Pulmonary artery endothelial cell (primary cell): Measurements from ENCODE around the gene TBCEL. TPM values are rescaled to one million over a fixed set of nuclear protein-coding genes. Genes with fewer than 3 reads are reported as not detected.
A peak's percentile ranks its signal among the peaks of the same experiment; 100 is the strongest.
"Not testable (repeated sequence)": the region's sequence is repeated elsewhere in the genome, so short reads cannot be mapped to it uniquely, and the experiment has no call there.

Experiments used
- DNase-seq: peaks from one replicate; pipeline ENCODE4 v3.0.0-alpha.2; 2011; ENCODE audit warnings: low read depth, low spot score
- total RNA-seq: library from RNA; depleted of rRNA; stranded (reverse); fragments of >200 nt; gene quantifications from 2 replicates; pipeline ENCODE4 v1.2.3, GENCODE V29; 2014

TBCEL gene
- total RNA-seq, 1 donor from 2014 or later = 24.5 TPM

DNA sequence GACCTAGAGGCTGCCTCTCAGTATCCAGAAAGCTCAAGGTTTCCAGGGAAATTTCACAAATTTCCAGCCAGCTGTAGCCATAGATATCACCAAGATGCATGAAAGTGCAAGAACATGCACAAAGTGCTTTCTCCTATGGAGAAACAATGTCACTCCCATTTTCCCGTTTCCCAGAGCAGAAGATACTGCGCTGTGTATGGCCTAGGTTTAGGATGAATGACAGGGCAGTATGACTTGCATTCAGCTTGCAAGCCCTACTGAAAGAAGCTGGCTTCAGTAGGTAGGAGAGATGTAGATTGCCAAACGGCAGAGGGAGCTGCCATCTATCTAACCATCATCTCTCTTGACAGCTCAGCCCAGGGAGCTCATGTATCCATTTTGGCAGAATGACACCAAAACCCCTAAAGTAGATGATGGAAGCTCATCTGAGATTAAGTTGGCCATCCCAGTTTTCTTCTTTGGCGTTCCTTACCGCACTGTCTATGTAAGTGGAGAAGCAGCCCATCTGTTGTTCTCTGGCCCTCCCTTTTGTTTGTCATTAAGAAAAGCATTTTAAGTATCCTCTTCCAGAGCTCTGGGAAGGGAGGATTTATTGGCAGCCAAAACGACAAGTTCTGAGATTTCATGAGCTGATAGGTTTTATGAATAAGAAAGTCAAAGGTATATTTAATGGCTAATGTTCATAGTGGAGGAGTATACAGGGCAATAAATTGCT lies 81.7 kb downstream of the TBCEL start:
- DNase-seq = no peak

DNA sequence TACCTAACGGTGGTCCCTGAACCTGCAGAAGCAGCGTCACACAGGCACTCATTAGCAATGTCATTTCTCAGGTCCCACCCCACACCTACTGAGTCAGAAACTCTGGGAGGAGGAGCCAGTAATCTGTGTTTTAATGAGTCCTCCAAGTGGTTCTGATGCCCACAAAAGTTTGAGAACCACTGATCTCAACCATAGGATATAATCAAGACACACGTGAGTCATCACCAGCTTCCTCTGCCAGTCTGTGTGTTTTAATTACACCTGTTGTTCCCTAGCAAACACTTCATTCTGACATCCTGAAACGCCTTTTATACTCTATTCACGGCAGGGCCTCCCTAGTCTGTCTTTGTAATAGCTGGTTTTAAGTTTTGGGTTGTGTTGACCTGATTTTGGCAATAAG lies 82.9 kb downstream of the TBCEL start:
- DNase-seq = no peak

DNA sequence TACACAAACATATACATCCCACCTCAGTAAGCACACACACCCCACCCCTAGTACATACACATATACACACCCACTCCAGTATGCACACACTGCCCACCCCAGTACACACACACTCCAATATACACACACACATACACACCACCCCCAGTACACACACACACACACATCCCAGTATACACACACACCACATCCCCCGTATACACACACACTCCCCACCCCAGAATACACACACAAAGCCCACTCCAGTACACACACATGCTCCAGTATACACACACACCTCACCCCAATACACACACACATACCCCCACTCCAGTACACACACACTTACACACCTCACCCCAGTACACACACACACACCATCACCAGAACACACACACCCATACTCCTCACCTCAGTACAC lies 84.5 kb downstream of the TBCEL start:
- DNase-seq = no peak

DNA sequence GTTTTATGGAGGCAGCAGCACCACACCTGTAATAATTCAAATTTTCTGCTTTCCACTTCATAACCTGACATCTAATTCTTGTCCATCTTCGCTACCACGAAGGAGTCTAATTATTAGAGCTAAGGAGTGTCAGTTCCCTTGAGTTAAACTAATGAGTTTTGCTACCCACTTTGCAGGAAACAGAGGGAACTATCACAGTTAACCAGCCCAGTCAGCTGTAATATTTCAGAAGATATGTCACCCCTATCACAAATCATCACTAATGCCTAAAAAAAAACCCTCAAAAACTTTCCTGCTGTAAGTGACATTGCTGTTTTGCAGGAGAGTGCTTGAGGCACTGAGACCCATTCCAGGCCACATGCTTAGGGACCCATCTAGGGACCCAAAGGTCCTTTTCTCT lies 85.6 kb downstream of the TBCEL start:
- DNase-seq = no peak

DNA sequence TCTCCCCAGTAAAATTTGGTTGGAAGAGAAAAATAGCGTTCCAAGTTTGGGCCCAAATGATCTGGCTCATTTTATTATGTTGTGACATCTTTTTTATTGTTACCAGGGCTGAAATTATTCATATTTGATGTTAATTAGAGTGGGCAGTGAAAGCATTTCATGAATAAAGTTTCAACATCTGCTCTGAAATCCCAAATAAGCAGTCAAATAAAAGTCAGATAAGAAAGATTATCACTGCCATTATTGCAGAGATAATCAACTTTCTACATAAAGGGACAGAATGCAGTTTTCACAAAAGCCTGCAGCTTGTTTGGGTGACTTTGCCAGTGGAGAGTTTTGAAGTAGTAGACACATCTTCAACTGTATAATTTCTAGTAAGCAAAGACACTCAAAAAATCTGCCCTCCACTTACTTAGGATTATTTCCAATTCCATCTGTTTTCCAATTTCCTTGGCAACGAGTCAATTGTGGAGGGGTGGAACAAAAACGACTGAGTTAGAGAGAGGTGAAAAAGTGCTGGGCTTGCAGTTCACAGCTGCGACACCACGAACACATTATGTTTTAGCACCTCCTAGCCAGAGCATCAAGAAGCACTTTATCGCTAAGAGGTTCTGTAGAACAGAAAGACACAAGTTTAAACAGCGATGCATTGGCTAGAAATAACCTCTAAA lies 86.1 kb downstream of the TBCEL start:
- no peak for DNase-seq

DNA sequence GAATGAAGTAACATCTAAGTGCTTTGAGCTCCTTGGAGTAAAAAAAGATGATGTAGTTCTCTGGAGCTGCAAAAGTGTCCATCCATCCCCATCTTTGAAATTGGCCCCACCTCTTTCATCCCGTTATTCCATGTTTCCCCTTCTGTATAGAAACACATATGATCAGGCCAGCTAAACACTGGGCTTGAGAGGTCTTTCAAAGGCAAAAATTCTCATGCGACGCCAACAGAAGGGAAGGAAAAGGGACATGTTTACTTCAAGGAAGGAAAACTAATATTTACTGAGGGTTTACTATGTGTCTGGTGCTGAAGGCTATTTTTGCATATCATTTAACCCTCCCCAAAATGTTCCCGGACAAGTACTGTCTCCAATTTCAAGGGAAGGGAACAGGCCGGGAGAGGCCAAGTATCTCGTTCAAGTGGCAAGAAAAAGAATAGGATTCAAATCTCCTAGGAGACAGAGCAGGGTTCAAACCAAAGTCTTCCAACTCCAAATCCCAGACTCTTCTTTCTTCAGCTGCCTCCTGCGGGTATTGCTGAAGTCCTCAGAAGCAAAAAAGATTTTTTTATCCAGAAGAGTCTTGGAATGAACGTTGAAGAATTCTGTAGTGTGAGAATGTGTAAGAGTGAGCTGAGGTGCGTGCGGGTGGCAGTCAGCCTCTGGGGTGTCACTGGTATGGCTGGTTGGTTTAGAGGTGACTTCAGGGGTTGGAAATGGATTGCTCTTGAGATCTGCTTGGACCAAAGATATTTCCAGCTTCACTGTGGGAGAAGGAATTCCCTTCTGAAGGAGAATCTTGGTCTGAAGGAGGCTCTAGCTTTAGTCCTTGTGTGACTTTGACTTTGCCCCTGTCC lies 87.2 kb downstream of the TBCEL start:
- no peak for DNase-seq

DNA sequence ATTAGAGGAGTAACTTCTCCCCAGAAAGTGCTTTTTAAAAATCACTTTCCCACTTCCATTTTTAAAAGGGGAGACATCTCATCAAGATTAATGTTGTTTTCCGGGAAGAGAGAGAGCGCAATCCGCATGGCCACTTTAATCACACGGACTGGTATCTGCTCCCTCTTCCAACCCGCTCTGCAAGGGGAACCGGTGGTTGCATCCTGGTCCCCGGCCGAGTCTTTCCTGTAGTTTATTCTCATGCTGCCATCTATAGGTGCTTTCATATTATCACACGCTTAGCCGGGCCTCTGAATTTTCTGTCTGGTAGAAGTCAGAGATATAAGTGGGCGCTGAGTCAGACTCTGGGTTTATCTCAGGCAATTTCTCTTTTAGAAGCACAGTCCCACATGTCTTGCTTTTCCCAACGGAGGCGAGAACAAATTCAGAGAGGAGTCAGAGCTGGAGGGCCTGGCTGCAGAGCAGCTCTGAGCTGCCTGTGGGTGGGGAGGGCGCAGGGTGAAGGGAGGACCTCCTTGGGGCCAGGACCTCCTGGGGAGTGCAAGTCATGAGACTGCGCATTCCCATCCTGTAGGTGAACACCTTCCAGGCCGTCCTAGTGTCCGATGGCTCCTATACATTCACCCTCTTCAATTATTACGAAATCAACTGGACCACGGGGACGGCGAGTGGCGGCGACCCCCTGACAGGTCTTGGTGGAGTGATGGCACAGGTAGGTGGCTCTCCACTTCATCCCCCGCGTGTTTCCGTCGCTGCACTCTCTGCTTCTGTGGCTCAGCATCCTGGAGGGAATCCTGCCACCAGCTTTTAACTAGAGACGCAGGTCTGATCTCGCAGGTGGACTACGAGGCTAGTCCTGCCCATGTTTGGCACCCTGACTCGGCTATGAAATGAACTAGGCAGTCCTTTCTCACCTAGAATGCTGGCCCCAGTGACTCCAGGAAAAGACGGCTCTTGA lies 88.9 kb downstream of the TBCEL start:
- DNase-seq = peak; percentile 13

DNA sequence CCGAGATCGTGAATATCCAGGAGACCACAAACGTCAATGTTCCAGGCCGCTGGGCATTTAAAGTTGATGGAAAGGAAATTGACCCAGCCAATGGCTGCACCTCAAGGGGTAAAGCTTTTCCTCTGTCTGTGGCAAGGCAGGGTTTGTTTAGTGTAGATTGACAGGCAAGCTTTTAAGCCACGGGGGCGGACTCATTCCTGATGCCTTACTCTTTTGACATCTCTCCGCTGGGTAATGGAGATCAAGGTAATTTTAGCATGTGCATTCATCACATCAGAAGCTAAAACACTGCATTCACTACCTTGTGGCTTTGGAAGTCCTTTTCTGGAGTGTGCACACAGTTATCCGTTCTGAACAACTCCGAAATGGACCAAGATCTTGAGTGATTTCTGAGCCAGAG lies 89.7 kb downstream of the TBCEL start:
- DNase-seq = no peak

DNA sequence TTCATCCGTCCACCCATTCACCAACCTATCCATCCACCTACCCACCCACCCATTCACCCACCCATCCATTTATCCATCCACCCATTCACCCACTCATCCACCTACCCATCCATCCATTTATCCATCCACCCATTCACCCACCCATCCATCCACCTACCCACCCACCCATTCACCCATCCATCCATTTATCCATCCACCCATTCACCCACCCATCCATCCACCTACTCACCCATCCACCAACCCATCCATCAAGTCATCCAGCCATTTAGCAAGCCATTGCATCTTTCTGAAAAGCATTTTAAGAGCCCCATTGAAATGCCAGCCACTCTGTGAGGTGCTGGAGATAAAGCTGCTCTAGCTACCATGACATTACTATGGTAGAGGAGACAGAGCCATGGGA lies 91.1 kb downstream of the TBCEL start:
- DNase-seq = not testable (repeated sequence)

DNA sequence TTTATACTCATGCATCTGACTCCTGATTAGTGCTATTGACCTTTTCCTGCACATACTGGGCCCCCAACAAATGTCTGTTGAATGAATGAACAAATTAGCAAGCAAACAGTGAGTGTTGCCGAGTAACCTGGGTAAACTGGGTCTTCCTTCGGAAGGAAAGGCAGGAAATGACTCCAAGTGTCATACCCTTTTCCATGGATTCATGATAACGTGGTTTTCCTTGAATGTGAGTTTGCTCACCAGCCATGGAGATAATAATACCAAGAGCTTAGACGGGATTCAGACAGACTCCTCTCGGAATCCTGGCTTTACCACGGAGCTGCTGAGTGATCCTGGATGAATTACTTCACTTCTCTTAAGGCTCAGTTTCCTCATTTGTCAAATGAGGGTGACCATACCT lies 93.9 kb downstream of the TBCEL start:
- peak; percentile 75 for DNase-seq

DNA sequence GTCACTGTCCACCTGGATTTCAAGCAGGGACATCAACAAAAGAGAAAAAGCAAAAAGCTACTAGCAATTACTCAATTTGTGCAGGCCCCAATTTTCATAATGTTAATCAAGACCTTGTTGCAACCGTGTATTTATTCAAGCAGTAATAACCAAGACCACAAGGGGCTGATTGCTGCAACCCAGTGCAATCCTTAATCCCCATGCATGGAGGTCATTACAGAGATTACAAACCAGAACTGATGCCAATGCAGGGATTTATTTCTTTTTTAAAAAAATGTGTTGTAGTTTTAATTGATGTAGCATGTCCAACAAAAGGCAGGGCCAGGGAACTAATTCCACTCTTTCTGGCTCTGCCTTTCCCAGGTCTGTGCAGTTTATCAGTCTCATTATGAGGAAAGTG lies 95.5 kb downstream of the TBCEL start:
- DNase-seq = no peak

DNA sequence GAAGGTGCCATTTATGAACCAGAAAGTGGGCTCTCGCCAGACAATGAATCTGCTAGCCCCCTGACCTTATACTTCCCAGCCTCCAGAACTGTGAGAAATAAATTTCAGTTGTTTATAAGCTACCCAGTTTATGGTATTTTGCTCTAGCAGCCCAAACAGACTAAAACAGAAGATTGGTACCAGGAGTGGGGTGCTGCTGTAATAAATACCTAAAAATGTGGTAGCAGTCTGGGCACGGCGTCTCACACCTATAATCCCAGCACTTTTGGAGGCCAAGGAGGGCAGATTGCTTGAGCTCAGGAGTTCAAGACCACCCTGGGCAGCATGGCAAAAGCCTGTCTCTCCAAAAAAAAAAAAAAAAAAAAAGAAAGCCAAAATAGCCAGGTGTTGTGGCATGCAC lies 98.4 kb downstream of the TBCEL start:
- no peak for DNase-seq

DNA sequence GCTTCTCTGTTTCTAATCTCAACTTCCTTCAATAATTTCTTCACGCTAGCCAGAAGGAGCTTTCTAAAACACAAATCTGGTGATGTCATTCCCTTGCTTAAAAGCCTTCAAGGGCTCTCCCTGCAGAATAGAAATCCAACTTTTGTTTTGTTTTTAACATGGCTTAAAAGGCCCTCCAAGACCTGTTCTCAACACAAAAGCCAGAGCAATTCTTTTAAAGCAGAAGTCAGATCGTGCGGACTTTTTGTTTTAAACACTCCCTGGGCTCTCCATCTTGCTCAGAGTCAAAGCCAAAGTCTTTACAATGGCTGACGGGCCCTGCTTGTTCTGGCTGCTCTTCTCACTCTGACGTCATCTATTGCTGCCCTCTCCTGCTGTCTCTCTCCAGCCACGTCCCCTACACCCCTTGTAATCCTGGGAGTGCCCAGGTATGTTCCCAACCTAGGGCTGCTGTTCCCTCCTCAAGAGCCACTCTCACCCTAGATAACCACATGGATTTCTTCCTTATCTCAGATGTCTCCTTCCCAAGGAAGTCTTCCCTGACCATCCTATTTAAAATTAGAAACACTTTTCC lies 99.7 kb downstream of the TBCEL start:
- DNase-seq = no peak

DNA sequence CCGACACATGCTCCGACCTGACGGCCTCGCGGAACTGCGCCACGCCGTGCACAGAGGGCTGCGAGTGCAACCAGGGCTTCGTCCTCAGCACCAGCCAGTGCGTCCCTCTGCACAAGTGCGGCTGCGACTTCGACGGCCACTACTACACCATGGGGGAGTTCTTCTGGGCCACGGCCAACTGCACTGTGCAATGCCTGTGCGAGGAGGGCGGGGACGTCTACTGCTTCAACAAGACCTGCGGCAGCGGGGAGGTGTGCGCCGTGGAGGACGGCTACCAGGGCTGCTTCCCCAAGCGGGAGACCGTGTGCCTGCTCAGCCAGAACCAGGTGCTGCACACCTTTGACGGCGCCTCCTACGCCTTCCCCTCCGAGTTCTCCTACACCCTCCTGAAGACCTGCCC lies 103.9 kb downstream of the TBCEL start:
- DNase-seq = no peak

DNA sequence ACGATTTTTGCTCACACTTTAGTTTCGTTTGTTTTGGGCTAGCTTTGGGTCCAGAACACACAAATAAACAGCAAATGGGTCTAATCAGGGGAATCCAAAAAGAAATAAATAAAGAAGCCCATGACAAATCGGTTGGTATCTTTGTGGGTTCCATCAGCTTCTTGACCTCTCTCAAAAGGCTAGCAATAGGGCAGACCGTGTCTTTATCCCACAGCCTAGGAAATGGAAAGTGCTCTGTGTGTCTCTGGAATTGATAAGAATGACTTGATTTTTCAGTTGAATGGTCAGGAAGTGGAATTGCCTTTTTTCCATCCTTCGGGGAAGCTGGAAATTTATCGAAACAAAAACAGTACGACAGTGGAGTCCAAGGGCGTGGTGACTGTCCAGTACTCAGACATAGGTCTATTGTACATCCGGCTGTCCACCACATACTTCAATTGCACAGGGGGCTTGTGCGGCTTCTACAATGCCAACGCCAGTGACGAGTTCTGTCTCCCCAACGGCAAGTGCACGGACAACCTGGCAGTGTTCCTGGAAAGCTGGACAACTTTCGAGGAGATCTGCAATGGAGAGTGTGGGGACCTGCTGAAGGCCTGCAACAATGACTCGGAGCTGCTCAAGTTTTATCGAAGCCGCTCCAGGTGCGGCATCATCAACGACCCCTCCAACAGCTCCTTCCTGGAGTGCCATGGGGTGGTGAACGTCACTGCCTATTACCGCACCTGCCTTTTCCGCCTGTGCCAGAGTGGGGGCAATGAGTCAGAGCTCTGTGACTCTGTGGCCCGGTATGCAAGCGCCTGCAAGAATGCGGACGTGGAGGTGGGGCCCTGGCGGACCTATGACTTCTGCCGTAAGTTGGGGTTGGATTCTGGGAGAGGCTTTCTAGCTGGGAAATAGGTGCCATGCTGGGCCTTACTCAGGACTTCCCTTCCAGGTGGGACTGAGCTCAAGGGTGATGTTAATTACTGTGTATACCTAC lies 105.7 kb downstream of the TBCEL start:
- no peak for DNase-seq

DNA sequence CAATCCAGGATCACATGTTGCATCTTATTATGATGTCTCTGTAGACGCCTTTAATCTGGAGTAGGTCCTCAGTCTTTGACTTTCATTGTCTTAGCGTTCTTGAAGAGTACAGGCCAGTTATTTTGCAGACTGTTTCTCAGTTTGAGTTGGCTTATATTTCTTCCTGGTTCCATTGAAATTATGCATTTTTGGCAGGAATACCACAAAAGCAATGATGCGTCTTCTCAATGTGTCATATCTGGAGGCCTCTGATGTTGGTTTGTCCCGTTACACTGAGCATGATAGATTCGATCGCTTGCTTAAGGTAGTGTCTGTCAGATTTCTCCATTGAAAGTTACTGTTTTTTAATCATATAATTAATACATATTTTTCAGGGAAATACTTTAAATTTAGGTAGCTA lies 107.8 kb downstream of the TBCEL start:
- no peak for DNase-seq

DNA sequence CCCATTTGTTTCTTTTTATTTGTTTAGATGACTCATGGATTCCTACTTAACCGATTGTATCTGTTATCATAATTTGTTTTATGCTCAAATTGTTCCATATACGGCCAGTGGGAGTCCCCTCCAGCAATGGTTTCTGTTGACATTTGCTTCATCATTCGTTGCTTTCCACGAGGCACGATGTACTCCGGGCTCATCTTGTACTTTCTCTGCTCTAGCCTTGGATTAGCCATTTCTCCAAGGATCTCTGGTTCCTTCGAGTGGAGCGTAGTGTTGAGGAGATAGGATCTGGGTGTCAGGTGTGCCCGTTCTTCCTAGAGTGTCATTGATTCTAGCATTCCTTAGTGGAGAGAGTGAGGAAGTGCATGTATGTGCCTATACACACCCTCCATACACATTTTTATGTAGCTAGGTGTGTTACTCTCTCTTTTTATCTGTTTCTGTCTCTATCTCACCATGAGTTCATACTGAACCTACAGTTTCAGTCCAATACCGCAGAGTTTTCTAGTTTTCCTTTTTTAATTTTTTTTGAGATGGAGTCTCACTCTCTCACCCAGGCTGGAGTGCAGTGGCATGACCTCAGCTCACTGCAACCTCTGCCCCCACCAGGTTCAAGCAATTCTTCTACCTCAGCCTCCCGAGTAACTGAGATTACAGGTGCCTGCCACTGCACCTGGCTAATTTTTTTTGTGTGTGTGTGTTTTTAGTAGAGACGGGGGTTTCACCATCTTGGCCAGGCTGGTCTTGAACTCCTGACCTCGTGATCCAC lies 108.5 kb downstream of the TBCEL start:
- no peak for DNase-seq

DNA sequence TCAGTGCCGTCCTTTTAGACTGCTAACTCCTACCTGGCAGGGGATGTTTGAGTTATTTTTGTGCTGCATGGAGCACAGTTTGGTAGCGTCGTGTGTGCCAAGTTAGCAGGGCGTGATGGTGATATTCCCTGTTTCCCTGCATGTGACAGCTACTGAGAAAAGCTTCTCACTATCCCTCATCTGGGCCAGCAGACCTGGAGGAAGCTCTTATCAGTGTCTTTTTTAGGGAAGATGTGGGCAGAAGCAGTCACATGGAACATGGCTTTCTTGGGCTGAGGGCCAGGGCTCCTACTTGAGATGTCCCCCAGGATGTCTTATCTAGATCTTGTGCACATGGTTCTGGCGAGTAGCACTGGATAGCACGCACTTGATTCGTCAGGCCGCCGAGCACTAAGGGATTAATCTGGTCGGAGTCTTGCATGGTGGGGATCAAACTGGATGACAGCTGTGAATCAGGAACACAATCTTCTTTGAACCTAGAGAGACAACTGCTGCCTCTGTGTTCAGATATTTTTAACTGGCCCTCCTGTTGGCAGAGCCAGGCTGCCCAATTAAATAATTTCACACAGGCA lies 110.9 kb downstream of the TBCEL start:
- no peak for DNase-seq

DNA sequence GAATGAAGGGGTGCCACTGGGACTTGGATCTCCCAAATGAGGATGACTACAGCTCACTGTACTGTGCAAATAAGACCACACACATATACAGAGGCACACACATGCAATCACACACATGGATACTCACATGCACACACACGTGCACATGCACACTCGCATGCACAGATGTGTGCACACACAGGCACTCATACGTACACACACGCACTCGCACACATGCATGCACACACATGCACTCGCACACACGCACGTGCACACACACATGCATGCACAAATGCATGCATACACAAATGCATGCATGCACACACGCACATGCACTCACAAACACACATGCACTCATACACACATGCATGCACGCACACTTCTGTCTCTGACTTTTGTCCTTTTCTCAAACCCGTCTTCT lies 113.1 kb downstream of the TBCEL start:
- DNase-seq = no peak
